Activated CD8-positive, alpha-beta memory T cell treated with anti-CD3 and anti-CD28 coated beads, Interleukin-2, amount 50 U/mL, for 24 hours (primary cell): ENCODE data around the gene ZMIZ1.

ENCODE experiments used
- DNase-seq: peaks from one replicate; pipeline ENCODE4 v3.0.0-alpha.2; 2020; ENCODE audit errors: extremely low read depth

The ZMIZ1 gene

DNA sequence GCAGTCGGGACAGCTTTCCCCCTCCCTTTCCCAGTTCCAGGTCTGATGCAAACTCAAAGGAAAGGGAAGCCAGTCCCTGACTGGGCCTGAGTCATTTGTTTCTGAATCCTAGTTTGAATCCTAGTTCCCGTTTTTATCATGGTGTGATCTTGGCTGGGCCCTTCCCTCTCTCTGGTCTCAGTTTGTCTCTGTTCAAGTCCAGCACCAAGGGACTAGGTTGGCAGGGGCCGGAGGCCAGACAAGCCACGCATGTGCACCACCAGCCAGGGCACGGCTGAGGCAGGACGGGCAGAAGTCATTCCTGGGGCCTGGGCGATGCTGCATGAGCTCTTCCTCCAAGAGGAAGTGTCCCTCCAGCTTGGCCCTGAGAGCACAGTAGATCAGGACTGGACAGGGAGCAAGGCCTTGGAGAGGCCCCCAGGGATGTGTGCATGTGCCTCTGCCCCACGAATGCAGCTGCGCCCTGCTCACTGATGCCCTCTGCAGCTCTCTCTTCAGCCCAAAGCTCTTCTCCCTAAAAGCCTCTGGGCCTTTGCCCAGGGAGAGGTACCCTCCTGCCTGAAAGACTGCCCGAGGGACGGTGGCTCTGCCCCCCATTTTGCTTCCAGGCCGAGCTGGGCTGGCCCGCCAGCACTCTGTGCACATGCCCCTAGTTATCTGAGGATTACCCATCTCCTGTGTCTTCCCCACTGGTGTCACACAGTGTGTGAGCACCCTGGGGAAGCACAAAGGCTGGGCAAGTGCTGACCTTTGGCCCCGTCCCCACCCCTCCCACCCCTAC is 86.7 kb downstream of the ZMIZ1 start:
- no peak for DNase-seq

DNA sequence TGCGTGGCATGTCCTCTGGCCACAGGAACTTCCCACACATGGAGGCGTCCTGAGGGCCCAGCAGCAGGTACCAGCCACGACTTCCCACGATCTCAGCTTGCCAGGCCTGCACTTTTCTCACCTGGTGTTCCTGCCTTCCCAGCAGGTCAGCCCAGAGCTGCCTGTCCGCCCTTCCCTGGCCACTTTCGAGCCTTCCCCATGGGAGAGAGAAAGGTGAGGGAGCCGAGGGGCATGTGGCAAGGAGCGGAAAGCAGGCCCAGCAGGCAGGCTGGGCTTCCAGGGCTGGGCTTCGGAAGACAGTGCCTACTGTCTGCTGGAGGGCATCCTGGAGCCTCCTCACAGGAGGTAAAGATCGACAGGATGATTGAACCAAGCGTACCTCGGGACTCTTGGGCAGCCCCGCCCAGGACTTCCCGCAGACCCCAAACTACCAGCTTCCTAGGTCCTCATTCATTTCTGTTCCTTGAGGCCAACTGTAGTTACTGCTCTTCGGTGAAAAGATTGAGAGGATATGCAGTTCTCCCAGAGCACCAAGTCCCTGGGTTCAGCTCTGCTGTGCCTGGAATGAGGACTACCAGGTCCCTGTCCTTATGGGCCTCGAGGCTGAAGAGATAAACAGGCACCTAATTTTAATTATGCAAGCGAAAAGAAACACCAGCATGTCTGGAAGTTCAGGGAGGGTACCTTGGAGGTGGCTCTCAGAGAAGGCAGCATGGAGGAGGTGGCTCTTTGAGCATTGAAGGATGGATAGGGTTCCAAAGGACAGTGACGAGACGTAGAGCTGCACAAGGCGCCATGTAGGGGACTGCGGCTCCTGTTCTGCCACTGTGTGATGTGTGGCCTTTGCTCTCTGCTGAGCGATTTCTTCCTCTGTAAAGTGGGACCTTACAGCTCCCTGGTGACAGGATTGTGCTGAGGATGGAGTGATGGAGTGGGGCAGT is 87.8 kb downstream of the ZMIZ1 start:
- no peak for DNase-seq

DNA sequence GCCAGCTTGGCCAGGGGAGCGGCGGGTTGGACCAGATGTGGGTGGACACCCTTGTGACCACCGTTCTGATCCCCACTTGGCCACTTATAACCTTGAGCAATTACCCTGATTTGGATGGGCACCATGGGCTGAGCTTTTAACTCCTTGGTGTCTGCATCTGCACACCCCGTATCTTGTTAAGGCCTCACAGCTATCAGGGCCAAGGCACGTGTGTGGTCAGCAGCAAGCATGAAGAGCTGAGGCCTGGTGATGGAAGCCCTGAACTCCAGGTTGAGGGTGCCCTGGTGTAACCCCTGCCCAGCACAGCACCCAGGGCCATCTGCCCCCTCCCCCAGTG is 89.2 kb downstream of the ZMIZ1 start:
- DNase-seq = no peak

DNA sequence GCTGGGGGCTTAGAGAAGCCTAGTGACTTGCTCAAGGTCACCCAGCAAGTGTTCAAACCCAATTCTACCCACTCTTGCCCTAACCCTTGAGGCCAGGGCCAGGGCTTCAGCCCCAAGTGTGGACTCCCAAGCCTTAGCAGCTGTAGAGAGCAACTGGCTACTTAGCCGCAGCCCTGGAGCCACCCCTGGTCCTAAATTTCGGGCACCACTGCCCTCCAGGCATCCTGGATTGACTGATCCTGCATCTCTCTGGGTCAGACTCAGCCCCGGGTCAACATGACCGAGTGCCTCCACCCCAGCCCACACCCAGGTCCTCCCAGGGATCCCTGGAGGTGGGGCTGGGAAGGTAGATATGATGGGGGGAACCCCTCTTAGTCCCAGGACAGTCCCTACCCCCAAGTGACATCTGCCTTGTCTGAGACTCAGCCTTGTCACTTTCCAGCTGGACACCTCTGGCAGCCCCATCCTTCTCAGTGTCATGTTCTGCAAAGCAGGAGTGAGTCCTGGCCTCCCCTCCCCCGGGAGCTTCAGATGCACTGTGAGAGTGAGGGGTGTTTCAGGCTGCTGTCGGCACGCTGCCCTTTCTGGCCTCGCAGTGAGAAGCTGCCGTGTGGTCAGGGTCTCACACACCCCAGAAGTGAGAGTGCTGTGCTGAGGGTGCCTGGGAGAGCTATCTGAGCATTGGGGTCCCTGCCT is 89.8 kb downstream of the ZMIZ1 start:
- no peak for DNase-seq

DNA sequence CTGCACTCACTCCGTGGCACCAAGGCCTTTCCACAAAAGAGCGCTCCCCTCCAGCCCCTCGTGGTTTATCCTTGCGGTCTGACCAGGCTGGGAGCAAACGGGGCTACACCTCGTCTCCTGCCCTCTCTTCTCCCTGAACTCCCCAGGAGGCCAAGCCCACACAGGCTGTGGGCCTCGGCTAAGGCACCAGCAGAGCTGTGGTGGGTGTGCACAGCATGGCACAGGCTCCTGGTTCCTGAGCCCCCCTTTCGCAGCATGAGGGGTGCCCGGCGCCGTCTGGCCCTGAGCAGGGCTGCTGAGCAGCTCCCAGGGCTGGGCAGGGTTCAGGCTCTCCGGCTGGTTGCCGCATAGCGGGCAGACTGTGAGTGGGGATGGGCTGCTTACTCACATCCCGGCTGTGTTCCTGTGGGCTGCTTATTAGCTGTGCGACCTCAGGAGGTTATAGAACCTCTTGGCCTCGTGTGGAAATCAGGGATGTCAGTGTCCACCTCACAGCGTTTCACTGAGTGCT is 90.4 kb downstream of the ZMIZ1 start:
- no peak for DNase-seq

DNA sequence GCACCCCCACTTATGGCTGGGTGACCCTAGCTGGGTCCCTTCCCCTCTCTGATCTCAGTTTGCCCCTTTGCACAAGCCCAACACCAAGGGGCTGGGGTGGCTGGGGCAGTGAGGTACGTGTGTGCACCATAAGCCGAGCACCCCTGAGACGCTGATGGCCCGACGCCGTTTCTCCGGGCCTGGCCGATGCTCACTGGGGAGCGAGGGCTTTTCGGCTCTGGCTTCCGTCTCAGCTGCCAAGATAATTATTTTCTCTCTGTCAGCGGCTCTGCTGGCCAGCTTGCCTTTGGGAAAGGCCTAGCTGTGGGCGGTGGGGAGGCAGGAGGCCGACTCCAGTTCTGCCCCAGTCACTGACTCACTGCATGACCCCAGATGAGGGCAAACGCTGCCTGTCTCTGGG is 91.0 kb downstream of the ZMIZ1 start:
- DNase-seq = no peak

DNA sequence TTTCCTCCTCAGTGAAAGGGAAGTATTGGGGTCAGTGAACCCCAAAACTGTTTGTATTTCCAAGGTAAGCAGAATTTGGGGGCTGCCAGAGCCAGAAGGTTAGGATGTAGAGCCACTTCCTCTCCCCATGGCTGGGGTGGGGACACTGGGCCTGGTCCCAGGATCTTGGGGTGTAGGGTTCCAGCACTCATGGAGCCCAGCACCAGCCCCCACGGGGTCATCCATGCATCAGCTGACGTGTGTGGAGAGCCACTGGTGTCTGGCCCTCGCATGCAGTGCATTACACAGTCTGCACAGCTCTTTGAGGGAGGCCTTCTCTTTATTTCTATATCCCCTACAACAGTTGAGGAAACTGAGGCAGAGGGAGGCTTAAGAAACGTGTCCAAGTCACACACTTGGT is 91.4 kb downstream of the ZMIZ1 start:
- no peak for DNase-seq

DNA sequence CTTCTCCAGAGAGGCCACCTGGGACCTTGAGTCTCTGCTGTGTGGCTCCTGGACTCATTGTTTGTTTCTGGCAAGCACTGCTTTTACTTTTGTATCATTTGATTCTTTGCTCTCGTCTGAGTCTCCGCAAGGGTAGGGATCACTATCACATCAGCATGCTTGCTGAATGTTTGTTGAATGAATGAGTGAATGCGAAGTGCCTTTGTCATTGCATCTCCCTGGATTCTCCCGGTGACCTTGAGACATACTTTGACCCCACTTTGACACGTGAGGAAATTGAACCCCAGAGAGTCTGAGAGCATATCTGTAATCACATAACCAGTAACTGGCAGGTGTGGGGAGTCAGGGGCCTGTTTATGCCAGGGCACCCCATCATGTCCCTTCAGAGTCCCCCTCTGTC is 92.8 kb downstream of the ZMIZ1 start:
- DNase-seq = no peak

DNA sequence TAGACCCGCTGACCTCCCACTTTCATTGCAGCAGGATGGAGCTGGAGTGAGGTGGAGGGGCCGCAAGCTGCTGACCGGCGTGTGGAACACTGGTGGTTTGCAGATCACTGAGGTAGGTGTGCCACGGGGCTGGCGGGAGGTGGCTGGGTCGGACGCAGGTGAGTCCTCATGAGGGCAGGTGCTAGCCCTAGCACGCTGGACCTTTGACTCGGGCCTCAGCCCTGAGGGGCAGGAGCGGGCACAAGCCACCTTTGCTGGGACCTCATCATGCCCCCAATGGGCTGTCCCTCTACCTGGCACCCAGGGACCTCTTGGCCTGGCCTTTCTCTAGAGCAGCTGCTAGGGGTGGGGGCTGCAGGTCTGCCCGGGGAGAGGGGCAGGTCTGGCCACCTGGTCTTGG is 93.3 kb downstream of the ZMIZ1 start:
- DNase-seq = no peak

DNA sequence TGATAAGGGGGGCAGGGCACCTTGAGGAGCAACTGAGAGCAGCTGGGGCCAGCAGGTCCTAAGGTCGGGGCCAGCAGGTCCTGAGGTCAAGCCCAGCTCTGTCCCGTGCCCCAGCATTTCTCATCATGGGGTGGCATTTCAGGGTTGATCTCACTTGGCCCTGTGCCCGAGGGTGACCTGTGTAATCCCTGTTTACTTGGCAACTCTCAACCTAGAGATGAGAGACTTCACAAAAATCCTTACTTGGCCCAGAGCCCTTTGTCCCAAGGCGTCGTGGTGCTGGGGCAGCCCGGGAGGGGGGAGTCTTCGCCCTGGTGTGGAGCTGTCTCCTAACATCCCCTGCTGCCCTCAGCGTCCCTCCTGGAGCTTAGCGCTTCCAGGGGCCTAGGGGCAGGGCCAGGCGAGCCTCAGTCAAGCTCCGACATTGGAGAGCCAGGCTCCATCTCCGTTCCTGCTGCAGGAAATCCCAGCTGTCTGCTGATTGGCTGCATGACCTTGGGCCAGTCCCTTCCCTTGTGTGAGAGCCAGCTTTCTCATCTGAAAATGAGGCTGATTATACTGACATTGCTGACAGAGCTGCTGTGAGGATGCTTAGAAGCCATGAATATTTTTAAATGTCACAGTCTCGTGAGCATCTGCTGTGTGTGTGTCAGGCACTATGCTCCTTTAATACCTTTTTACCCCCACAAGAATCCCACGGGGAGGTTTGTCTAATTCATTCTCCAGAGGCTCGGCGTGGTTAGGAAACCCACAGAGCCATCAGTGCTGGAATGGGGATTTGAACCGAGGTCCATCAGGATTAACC is 94.3 kb downstream of the ZMIZ1 start:
- no peak for DNase-seq

DNA sequence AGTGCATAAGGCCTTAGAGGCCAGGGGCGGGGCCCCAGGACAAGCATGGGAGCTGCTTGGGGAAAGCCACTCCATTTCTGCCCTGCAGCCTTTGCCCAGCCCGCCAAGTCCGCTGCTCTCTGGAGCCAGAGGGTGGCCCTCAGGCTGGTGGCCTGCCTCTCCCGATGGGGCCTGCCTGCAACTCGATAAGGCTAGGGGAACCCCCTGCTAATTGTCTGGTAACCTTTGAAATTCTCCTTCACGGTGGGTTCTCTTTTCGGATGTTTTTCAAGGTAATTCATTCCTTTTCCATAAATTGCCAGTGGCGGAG is 94.9 kb downstream of the ZMIZ1 start:
- no peak for DNase-seq

DNA sequence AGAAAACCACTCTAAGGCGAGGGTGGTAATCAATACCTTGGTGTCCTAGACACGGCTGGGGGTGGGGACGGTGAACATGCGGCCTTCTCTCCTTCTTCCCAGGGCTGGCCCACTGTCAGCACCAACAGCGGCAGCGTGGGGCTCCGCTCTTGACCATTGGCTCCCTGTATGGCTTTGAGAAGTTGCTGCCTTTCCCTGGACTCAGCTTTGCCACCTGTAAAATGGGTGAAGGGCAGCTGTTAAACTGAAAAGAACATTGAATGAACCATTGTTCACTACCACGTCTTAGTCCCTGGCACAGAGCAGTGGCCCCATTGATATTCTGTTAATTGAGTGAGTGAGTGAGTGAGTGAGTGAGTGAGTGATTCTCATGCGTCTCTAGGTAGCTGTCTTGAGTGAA is 95.3 kb downstream of the ZMIZ1 start:
- no peak for DNase-seq

DNA sequence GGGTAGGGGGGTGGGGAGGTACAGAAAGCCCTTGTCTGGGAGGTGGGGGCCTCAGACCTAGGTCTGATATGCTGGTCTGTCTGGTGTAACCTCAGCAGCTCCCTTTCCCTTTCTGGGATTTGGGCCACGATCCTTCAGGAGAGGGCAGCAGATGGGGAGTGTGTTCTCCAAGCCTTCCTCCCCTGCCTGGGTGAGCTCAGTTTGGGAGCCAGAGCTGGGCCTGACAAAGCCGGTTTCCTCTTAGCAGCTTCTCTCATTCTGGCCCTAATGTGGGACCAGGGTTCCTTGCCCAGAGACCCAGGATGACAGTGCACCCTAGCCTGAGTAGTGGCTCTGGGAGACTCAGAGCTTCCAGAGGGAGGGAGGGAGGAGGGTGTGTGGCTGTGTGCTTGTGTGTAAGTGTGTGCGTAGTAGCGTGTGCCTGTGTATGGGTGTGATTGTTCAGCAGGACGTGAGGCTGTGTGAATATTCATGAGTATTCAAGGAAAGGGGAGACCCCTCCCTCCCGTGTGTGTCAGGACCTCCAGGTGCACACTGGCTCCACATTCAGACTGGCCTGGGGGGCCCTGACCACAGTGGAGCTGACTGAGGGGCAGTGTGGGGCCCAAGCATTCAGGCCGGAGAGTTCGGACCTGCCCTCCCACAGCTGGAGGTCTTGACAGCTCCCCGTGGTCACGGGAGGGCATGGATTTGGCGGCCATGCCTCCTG is 96.5 kb downstream of the ZMIZ1 start:
- DNase-seq = no peak

DNA sequence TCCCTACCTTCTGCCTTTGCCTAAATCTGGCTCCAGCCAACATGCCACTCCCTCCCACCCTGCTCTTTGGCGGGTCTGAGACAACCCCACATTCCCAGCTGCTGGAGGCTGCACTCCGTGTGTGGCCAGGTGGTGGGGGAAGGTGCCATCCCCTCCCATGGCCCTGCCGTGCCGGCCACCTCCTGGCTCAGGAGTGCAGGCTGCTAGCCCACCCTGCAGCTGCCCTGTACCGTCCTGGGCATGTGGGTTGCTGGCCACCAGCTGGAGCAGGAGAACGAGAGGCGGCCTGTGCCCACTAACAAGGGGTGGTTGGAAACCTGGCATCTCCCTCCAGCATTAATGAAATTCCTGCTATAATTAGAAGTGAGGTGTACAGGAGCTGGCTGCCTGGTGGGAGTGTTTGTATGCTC is 97.6 kb downstream of the ZMIZ1 start:
- DNase-seq = no peak

DNA sequence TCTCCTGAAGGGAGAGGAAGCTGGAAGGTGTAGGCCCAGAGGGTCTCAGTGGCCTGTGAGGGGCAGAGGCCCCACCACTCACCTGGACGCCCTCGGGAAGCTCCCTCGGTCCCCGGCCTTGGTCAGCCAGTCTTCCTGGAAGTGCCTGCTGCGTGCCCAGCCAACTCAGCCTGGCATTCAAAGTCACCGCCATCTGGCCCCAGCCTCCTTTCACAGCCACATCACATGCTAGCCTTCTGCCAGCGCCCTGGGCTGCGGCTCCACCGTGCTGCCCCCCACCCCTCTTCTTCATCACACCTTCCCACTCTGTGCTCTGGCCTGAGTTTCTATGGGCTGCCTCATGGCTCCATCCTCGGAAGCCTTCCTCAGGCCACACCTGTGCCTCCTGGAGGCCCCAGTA is 98.0 kb downstream of the ZMIZ1 start:
- no peak for DNase-seq

DNA sequence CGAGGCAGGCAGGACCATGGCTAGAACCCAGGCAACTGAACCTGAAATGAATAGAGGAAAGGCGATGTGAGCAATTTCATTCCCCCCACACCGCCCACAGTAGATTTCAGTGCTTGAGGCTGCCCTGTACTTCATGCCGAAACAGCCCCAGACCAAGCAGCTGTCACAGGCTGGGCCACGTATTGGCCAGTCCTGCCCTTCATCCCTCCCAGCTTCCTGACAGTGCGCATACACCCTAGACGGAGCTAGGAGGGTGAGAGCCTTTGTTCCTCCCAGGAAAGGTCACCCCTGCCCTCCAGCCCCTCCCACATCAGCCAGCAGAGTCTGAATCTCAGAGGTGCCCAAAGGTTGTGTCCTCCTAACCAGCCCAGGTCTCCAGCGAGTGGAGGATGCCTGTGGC is 98.8 kb downstream of the ZMIZ1 start:
- DNase-seq = no peak

DNA sequence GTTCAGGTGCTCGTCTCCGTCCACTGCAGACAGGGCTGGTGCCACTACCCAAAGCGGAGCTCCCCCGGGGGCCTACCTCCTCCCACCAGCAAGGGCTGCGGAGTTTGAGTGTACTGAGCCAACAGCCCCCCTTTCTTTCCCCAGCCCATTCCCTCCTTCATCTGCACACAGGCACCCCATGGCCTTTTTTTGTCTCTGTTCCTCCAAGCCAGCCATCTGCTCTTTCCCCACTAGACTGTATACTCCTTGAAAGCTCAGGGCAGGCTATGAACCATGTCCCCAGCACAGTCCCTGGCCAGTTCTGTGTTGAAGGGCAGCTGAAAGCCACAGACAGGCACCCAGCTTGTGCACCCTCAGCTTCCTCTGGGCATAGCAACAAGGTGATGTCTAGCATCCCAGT is 99.4 kb downstream of the ZMIZ1 start:
- DNase-seq = no peak

DNA sequence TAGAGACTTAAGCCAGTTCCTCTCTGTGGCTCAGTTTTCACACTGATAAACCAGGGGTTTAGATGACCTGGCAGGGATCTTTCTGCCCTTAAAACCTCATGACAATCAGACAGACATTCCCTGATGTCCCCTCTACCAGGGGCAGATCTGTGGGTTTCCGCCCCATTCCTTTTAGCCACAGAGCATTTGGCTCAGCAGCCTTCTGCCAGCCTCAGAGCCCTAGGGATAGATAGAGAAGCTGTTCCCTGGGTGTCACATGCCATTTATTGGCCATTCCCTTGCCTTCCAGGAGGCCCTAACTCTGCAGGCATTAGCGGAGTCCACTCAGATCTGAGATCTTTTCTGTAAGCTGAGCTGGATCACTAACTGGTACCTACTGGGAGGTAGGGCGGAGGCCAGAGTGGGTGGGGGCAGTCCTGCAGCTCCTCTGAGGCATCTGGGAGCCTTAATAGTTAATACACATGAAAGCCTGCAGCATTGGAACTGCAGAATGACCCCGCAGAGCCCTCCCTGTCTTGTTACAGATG is 101.5 kb downstream of the ZMIZ1 start:
- no peak for DNase-seq

DNA sequence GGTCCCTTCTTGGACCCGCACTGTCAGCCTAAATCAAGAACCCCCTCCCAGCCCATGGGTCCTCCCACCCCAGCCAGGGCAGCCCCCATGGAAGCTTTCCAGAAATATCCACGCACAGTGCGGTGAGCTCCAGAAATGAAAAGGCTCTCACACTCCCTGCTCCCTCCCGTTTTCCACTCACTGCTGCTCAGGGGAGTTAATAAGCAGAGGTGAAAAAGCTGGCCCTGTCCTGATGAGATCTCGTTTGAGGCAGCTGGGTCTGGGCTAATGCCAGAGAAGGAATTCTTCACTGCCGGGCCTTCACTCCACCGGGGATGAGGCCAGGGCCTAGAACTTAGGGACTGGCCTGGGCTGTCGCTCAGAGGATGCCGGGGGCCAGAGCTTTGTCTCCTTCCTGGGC is 102.2 kb downstream of the ZMIZ1 start:
- no peak for DNase-seq

DNA sequence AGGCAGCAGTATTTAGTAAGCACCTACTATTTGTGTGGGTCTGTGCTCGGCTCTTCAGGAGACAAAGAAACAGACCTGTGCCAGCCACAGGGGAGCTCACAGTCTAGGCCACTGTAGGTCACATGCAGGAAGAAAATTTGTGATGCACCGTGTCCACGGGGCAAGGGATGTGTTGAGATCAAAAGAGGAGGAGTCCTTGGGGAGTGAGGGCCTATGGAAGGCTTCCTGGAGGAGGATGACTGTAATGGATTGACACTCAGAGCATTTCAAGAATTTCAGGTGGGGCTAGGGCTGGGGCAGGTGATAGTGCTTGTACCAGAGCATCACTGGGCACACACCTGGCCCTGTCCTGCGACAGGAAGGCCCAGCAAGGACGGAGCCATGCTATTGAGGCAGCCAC is 102.7 kb downstream of the ZMIZ1 start:
- no peak for DNase-seq

DNA sequence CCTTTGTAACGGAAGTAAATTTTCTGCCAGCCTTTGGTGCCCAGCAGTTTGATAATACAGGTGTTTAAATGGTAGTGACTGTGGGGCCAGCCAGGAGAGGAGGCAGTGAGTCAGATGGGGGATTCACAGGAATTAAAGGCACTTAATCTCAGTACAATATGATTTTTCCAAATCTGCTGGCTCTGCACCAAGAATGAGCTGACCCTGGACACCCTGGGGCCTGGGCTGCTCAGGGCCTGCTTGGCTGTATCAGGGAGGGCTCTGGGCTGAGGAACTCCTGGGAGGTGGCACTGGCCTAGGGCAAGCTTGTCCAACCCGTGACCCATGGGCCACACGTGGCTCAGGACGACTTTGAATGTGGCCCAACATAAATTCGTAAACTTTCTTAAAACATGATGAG is 104.1 kb downstream of the ZMIZ1 start:
- no peak for DNase-seq
